Retinal pigment epithelial cell (primary cell): ENCODE measurements around the gene KCNJ10.

Experiments
- DNase-seq: peaks from one replicate; pipeline ENCODE4 v3.0.0-alpha.2; 2010; ENCODE audit warnings: low read depth
- H3K4me3 ChIP-seq: 2 replicates; pipeline ENCODE4 v1.5.1; 2011; ENCODE audit warnings: mild to moderate bottlenecking, low read length, control low read depth, moderate library complexity
- CTCF ChIP-seq: conservative IDR thresholded peaks from 2 replicates; pipeline ENCODE4 v1.5.1; 2011; ENCODE audit warnings: low read depth, low read length, control low read depth, inconsistent platforms

KCNJ10 gene

GRCh38 chr1:160030657-160031364 is 39.1 kb downstream of the KCNJ10 start:
- peak overlapping the region; percentile 89 for H3K4me3 ChIP-seq
- no peak for TF ChIP-seq CTCF
- no peak for DNase-seq

- no peak overlapping the region for H3K4me3 ChIP-seq
- DNase-seq, result no peak
- no peak for TF ChIP-seq CTCF
Measured at GRCh38 chr1:160028426-160028825, 41.5 kb downstream of the KCNJ10 start.

GRCh38 chr1:160025314-160025713 is 44.6 kb downstream of the KCNJ10 start:
- H3K4me3 ChIP-seq, result no peak overlapping the region
- no peak for DNase-seq
- TF ChIP-seq CTCF, result no peak

- no peak for TF ChIP-seq CTCF
- no peak for DNase-seq
- no peak overlapping the region for H3K4me3 ChIP-seq
Measured at GRCh38 chr1:160024195-160024905, 45.6 kb downstream of the KCNJ10 start.

- DNase-seq, result no peak
- no peak overlapping the region for H3K4me3 ChIP-seq
- TF ChIP-seq CTCF, result no peak
Measured at GRCh38 chr1:160022330-160023310, 47.3 kb downstream of the KCNJ10 start.

- H3K4me3 ChIP-seq, result no peak overlapping the region
- no peak for TF ChIP-seq CTCF
- no peak for DNase-seq
Measured at GRCh38 chr1:160021376-160022074, 48.4 kb downstream of the KCNJ10 start.
